B cell (primary cell): ENCODE data around the gene RASA3. TPM values are rescaled to one million over a fixed set of nuclear protein-coding genes. Genes with fewer than 3 reads are reported as not detected.

Source experiments
- ATAC-seq: fragments of 200-7000 bp; cut with Tn5 transposase; one replicate; pipeline ENCODE4 v1.10.0; 2021; ENCODE audit warnings: low read depth, mild to moderate bottlenecking, moderate number of reproducible peaks, moderate library complexity
- CTCF ChIA-PET: fragments of 350-600 bp; sonication (Branson Sonifier 250); formaldehyde crosslinking; loops from one replicate; lab custom pipeline; 2021; ENCODE audit warnings: antibody characterized with exemption, inconsistent platforms; lab: Charles Lee
- POLR2A ChIA-PET: fragments of 350-600 bp; sonication (Branson Sonifier 250); formaldehyde crosslinking; loops from one replicate; lab custom pipeline; 2021; ENCODE audit warnings: antibody characterized with exemption; lab: Charles Lee
- DNase-seq: peaks from one replicate; pipeline ENCODE4 v3.0.0; 2013
- H2AFZ ChIP-seq: 2 replicates; pipeline ENCODE4 v1.6.1; 2012; ENCODE audit warnings: mild to moderate bottlenecking, low read depth, low read length; ENCODE audit not compliant: insufficient read depth, poor library complexity, severe bottlenecking
- H3K27ac ChIP-seq, 2 donors: 1 replicate in 1 of 2; 2 replicates in 1 of 2; pipeline ENCODE4 v1.5.1; 2012 to 2013; ENCODE audit warnings: low read length in 2 of 2, mild to moderate bottlenecking in 2 of 2, moderate library complexity in 1 of 2
- H3K27me3 ChIP-seq, 4 experiments: fragments of 200-600 bp in 1 of 4; sonication (generic) in 1 of 4; replicated peaks in 1 of 4; 1 replicate in 2 of 4; 2 replicates in 2 of 4; pipeline versions ENCODE4 v1.6.1 to v1.7.0; 2013 to 2016; ENCODE audit warnings: low read length in 3 of 4, mild to moderate bottlenecking in 2 of 4, mixed read lengths in 1 of 4, moderate library complexity in 1 of 4; ENCODE audit not compliant: insufficient read depth in 4 of 4, control insufficient read depth in 3 of 4; ENCODE audit errors: control extremely low read depth in 1 of 4
- H3K36me3 ChIP-seq, 2 experiments: replicated peaks in 1 of 2; 1 replicate in 1 of 2; 2 replicates in 1 of 2; pipeline versions ENCODE4 v1.6.1 to v1.7.1; 2013; ENCODE audit warnings: low read length in 1 of 2; ENCODE audit not compliant: insufficient read depth in 2 of 2, control insufficient read depth in 1 of 2; ENCODE audit errors: control extremely low read depth in 1 of 2, extremely low read depth in 1 of 2
- H3K4me1 ChIP-seq, 2 donors: fragments of 200-600 bp in 1 of 2; sonication (generic) in 1 of 2; 1 replicate in 1 of 2; 2 replicates in 1 of 2; pipeline versions ENCODE4 v1.5.1 to v1.6.1; 2013 to 2017; ENCODE audit warnings: low read length in 2 of 2; ENCODE audit not compliant: control insufficient read depth in 2 of 2, insufficient read depth in 2 of 2
- H3K4me2 ChIP-seq: replicated peaks from 2 replicates; pipeline ENCODE3; 2012; ENCODE audit warnings: mild to moderate bottlenecking, low read depth, low read length; ENCODE audit not compliant: poor library complexity, severe bottlenecking
- H3K4me3 ChIP-seq, 5 experiments: fragments of 200-600 bp in 1 of 5; sonication (generic) in 1 of 5; 1 replicate in 3 of 5; 2 replicates in 2 of 5; pipeline versions ENCODE4 v1.5.1 to v1.7.0; 2011 to 2016; ENCODE audit warnings: low read length in 4 of 5, mild to moderate bottlenecking in 4 of 5, low read depth in 2 of 5, control low read depth in 1 of 5, moderate library complexity in 1 of 5; ENCODE audit not compliant: insufficient read depth in 1 of 5; ENCODE audit errors: control extremely low read depth in 1 of 5, extremely low read depth in 1 of 5
- H3K79me2 ChIP-seq: fragments of 200-600 bp; sonication (generic); one replicate; pipeline ENCODE4 v1.6.0; 2016; ENCODE audit warnings: low read length; ENCODE audit not compliant: control insufficient read depth, insufficient read depth
- H3K9ac ChIP-seq: fragments of 200-600 bp; sonication (generic); 2 replicates; pipeline ENCODE4 v1.6.1; 2017; ENCODE audit warnings: mild to moderate bottlenecking, low read length, moderate library complexity
- H3K9me3 ChIP-seq, 3 donors: one replicate each; pipeline versions ENCODE4 v1.6.1 to v1.7.1; 2013; ENCODE audit warnings: low read length in 2 of 3; ENCODE audit not compliant: control insufficient read depth in 2 of 3, insufficient read depth in 1 of 3; ENCODE audit errors: control extremely low read depth in 1 of 3
- H4K20me1 ChIP-seq: 2 replicates; pipeline ENCODE4 v1.6.0; 2012; ENCODE audit warnings: mild to moderate bottlenecking, low read length; ENCODE audit not compliant: insufficient read depth, control insufficient read depth, poor library complexity, severe bottlenecking
- H3K27ac Mint-ChIP-seq: one replicate; pipeline ENCODE4 v1.8.0; 2021; ENCODE audit warnings: mixed read lengths
- H3K27me3 Mint-ChIP-seq: one replicate; pipeline ENCODE4 v1.8.0; 2021; ENCODE audit warnings: mixed read lengths
- H3K4me1 Mint-ChIP-seq: one replicate; pipeline ENCODE4 v1.8.0; 2021; ENCODE audit warnings: mixed read lengths
- H3K4me3 Mint-ChIP-seq: one replicate; pipeline ENCODE4 v1.8.0; 2021; ENCODE audit warnings: mixed read lengths
- H3K9me3 Mint-ChIP-seq: one replicate; pipeline ENCODE4 v1.8.0; 2022; ENCODE audit warnings: mixed read lengths; ENCODE audit not compliant: insufficient read depth
- EZH2 ChIP-seq: IDR thresholded peaks from 2 replicates; pipeline ENCODE4 v1.6.1; 2012; ENCODE audit warnings: borderline replicate concordance, low read depth, mild to moderate bottlenecking, moderate library complexity, low read length; ENCODE audit not compliant: insufficient read depth, poor library complexity, severe bottlenecking
- WGBS: methylation state at CpG from one replicate; pipeline ENCODE4 v1.1.5; 2013; ENCODE audit warnings: missing lambda C conversion rate; ENCODE audit not compliant: insufficient coverage; 5-methylcytosine and 5-hydroxymethylcytosine counted together
- intact Hi-C: fragments of 100-400 bp; cut with micrococcal nuclease; formaldehyde crosslinking; loops from one replicate; pipeline ENCODE4 v1.10.0; 2022
- polyA plus RNA-seq: library from polyadenylated mRNA; depleted of rRNA; stranded (reverse); fragments of >200 nt; gene quantifications from 2 replicates; pipeline ENCODE4 v1.2.3, GENCODE V29; 2012
- total RNA-seq, 2 donors: library from RNA; stranded (reverse); fragments of 120-200 nt in 1 of 2; gene quantifications; 1 replicate in 1 of 2; 2 replicates in 1 of 2; pipeline versions ENCODE4 v1.2.3 to v1.2.4, GENCODE V29; 2013 to 2022
- TF ChIP-seq, protein P1 (sequence below): fragments of 200-600 bp; IDR thresholded peaks from one replicate; pipeline ENCODE4 v1.8.0; 2022; ENCODE audit warnings: antibody characterized with exemption, mild to moderate bottlenecking

Gene RASA3
- total and polyA plus RNA-seq, 2 donors (not counting 1 experiment from before 2014, with no cell fraction given) = 54.2 to 87.4 TPM

DNA sequence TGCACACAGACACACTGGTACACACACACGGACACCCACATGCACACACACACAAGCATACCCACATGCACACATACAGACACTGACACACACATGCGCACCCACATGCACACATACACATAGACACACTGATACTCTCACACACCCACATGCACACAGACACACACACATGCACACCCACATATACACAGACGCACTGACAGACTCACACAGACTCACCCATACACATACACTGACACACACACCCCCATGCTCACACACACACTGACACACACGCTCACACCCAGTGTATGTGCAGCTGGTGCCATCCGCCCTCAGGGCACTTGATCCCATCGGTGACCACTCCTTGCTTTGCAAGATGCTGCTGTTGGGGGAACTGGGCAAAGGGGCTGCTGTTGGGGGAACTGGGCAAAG lies 9.7 kb upstream of the RASA3 start:
- no peak overlapping the region for H3K4me3 Mint-ChIP-seq
- CTCF ChIA-PET = interaction anchor here (1.2 to 1.5 kb wide), 3 partner anchors 20 to 80 kb away, joined by 4 to 7 read pairs (median 5); no protein-coding TSS in a partner anchor
- TF ChIP-seq, protein P1, sequence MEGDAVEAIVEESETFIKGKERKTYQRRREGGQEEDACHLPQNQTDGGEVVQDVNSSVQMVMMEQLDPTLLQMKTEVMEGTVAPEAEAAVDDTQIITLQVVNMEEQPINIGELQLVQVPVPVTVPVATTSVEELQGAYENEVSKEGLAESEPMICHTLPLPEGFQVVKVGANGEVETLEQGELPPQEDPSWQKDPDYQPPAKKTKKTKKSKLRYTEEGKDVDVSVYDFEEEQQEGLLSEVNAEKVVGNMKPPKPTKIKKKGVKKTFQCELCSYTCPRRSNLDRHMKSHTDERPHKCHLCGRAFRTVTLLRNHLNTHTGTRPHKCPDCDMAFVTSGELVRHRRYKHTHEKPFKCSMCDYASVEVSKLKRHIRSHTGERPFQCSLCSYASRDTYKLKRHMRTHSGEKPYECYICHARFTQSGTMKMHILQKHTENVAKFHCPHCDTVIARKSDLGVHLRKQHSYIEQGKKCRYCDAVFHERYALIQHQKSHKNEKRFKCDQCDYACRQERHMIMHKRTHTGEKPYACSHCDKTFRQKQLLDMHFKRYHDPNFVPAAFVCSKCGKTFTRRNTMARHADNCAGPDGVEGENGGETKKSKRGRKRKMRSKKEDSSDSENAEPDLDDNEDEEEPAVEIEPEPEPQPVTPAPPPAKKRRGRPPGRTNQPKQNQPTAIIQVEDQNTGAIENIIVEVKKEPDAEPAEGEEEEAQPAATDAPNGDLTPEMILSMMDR = no peak
- TF ChIP-seq EZH2 = no peak
- DNase-seq (peak; percentile 36), ATAC-seq (no peak)
- H3K9ac ChIP-seq = no peak overlapping the region
- no peak overlapping the region for H3K27ac Mint-ChIP-seq
- peak overlapping the region; percentile 73 for H3K4me2 ChIP-seq
- no peaks in the 10 kb centered on the region for H3K27me3 Mint-ChIP-seq
- no peaks in the 10 kb centered on the region for H3K36me3 ChIP-seq
- H2AFZ ChIP-seq = no peak overlapping the region
- peak overlapping the region; percentile 48 to 84 for H3K27ac ChIP-seq
- intact Hi-C loops = loop anchor here (2.0 kb wide), 2 partner anchors 19 to 31 kb away; no protein-coding TSS in a partner anchor
- H3K4me1 ChIP-seq = peaks cover 72 to 76% of the 10 kb centered on the region in 2 donors
- no peaks in the 10 kb centered on the region for H4K20me1 ChIP-seq
- POLR2A ChIA-PET = interaction anchor here (1.5 kb wide), 1 partner anchor 10 kb away, joined by 7 read pairs; the partner anchor contains the start of gene RASA3
- no peaks in the 10 kb centered on the region for H3K9me3 ChIP-seq
- H3K4me3 ChIP-seq = no peak overlapping the region
- WGBS = 85% methylated on average over 6 of the region's 6 CpGs
- no peaks in the 10 kb centered on the region for H3K9me3 Mint-ChIP-seq
- H3K27me3 ChIP-seq = no peaks in the 10 kb centered on the region
- no peaks in the 10 kb centered on the region for H3K4me1 Mint-ChIP-seq
- H3K79me2 ChIP-seq = no peaks in the 10 kb centered on the region

DNA sequence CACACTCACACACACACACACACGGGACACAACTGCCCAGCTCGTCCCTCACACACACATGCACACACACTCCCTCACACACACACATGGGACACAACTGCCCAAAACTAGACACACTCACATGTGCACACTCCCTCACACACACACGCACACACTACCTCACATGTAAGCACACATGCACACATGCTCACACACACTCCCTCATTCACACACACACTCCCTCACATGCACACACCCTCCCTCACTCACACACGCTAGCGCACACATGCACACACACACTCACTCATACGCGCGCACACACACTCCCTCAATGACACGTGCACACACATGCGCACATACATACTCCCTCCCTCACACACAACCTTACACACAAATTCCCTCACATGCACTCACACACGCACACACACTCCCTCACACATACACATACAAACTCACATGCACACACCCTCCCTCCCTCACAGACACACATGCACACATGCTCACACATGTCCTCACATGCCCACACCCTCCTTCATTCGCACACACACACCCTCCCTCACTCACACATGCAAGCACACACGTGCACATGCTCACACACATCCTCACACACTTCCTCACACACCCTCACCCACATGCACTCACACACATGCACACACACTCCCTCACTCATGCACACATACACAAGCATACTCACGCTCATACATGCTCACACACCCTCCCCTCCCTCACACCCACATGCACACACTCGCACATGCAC lies 9.0 kb upstream of the RASA3 start:
- 86% methylated on average over 15 of the region's 15 CpGs for WGBS
- no peak overlapping the region for H3K27ac Mint-ChIP-seq
- DNase-seq (no peak), ATAC-seq (no peak)
- no peaks in the 10 kb centered on the region for H3K9me3 Mint-ChIP-seq
- Histone ChIP-seq H4K20me1 (no peaks in the 10 kb centered on the region), H3K9ac (peak overlapping the region; percentile 54), H3K4me3 (no peak overlapping the region), H2AFZ (no peak overlapping the region), H3K79me2 (no peaks in the 10 kb centered on the region), H3K27me3 (no peaks in the 10 kb centered on the region), H3K27ac (peak overlapping the region; percentile 6 to 31), H3K9me3 (no peaks in the 10 kb centered on the region), H3K36me3 (no peaks in the 10 kb centered on the region), H3K4me1 (peaks cover 65 to 69% of the 10 kb centered on the region in 2 donors), H3K4me2 (peak overlapping the region; percentile 73)
- H3K27me3 Mint-ChIP-seq = no peaks in the 10 kb centered on the region
- CTCF ChIA-PET = interaction anchor here (1.4 kb wide), 2 partner anchors 12 to 30 kb away, joined by 5 to 8 read pairs; no protein-coding TSS in a partner anchor
- TF ChIP-seq, protein P1 = no peak
- TF ChIP-seq EZH2 = no peak
- no peak overlapping the region for H3K4me3 Mint-ChIP-seq
- POLR2A ChIA-PET = interaction anchor here (0.6 kb wide), 1 partner anchor 125 kb away, joined by 3 read pairs; no protein-coding TSS in a partner anchor
- H3K4me1 Mint-ChIP-seq = no peaks in the 10 kb centered on the region
- intact Hi-C loops = loop anchor here (2.0 kb wide), 1 partner anchor 77 kb away; no protein-coding TSS in a partner anchor
